ENCODE measurements around the gene ARHGAP10.
"Not testable (repeated sequence)": the region's sequence is repeated elsewhere in the genome, so short reads cannot be mapped to it uniquely, and the experiment has no call there.

DNA sequence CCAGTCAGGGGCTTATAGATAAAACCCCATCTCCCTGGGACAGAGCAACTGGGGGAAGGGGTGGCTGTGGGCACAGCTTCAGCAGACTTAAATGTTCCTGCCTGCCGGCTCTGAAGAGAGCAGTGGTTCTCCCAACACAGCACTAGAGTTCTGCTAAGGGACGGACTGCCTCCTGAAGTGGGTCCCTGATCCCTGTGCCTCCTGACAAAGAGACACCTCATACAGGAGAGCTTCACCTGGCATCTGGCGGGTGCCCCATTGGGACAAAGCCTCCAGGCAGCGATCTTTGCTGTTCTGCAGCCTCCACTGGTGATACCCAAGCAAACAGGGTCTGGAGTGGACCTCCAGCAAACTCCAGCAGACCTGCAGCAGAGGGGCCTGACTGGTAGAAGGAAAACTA lies 351.2 kb downstream of the ARHGAP10 start:
- TF ChIP-seq, protein P1, sequence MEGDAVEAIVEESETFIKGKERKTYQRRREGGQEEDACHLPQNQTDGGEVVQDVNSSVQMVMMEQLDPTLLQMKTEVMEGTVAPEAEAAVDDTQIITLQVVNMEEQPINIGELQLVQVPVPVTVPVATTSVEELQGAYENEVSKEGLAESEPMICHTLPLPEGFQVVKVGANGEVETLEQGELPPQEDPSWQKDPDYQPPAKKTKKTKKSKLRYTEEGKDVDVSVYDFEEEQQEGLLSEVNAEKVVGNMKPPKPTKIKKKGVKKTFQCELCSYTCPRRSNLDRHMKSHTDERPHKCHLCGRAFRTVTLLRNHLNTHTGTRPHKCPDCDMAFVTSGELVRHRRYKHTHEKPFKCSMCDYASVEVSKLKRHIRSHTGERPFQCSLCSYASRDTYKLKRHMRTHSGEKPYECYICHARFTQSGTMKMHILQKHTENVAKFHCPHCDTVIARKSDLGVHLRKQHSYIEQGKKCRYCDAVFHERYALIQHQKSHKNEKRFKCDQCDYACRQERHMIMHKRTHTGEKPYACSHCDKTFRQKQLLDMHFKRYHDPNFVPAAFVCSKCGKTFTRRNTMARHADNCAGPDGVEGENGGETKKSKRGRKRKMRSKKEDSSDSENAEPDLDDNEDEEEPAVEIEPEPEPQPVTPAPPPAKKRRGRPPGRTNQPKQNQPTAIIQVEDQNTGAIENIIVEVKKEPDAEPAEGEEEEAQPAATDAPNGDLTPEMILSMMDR (IDR thresholded peaks at IDR 0.05; ENCODE audit: low read depth, low read length, poor library complexity, severe bottlenecking): not testable (repeated sequence)
- TF ChIP-seq EZH2phosphoT487 (IDR thresholded peaks at IDR 0.05; ENCODE audit: borderline replicate concordance, low read length): not testable (repeated sequence)
